Gastrocnemius medialis (tissue), 4 donors: ENCODE measurements around the gene HEATR5B.

Experiments used
- POLR2A ChIP-seq, 2 donors: fragments of 450-650 bp; IDR thresholded peaks; one replicate each; pipeline ENCODE4 v1.6.1; 2017; ENCODE audit warnings: antibody characterized with exemption in 2 of 2, mild to moderate bottlenecking in 2 of 2, moderate library complexity in 2 of 2
- TF ChIP-seq, protein P1 (sequence below), 5 experiments: fragments of 450-650 bp in 3 of 5; fragments of 200-600 bp in 2 of 5; sonication (generic) in 2 of 5; IDR thresholded peaks in 4 of 5; conservative IDR thresholded peaks in 1 of 5; 1 replicate in 4 of 5; 2 replicates in 1 of 5; pipeline ENCODE4 v1.5.1; 2016 to 2019; ENCODE audit warnings: antibody characterized with exemption in 5 of 5, mild to moderate bottlenecking in 3 of 5, moderate library complexity in 3 of 5

DNA sequence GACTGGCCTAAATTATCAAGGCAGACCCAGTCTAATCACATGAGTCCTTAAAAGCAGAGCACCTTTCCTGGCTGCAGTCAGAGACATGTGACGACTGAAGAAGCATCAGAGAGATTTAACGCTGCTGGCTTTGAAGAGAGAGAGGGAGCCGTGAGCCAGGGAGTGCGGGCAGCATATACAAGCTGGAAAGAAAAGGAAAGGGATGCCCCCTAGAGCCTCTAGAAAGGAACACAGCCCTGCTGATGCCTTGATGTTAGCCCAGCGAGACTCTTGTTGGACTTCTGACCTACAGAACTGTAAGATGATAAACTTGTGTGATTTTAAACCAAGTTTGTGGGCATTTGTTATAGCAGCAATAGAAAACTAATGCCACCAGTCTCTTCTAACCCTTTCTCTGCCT is 58.1 kb downstream of the HEATR5B start:
- no peak for TF ChIP-seq POLR2A (IDR thresholded peaks at IDR 0.05)
- TF ChIP-seq, protein P1, sequence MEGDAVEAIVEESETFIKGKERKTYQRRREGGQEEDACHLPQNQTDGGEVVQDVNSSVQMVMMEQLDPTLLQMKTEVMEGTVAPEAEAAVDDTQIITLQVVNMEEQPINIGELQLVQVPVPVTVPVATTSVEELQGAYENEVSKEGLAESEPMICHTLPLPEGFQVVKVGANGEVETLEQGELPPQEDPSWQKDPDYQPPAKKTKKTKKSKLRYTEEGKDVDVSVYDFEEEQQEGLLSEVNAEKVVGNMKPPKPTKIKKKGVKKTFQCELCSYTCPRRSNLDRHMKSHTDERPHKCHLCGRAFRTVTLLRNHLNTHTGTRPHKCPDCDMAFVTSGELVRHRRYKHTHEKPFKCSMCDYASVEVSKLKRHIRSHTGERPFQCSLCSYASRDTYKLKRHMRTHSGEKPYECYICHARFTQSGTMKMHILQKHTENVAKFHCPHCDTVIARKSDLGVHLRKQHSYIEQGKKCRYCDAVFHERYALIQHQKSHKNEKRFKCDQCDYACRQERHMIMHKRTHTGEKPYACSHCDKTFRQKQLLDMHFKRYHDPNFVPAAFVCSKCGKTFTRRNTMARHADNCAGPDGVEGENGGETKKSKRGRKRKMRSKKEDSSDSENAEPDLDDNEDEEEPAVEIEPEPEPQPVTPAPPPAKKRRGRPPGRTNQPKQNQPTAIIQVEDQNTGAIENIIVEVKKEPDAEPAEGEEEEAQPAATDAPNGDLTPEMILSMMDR (IDR thresholded peaks at IDR 0.05 in 4 of 5, conservative IDR thresholded peaks at IDR 0.05 in 1 of 5), result no peak
